Brain pericyte (primary cell): ENCODE measurements around the gene KCNJ10.

ENCODE experiments used
- DNase-seq: peaks from one replicate; pipeline ENCODE4 v3.0.0-alpha.2; 2012; ENCODE audit warnings: low read depth, low spot score

KCNJ10 gene

GRCh38 chr1:160099716-160100375 is 29.9 kb upstream of the KCNJ10 start:
- DNase-seq, result no peak

GRCh38 chr1:160098852-160099561 is 29.0 kb upstream of the KCNJ10 start:
- no peak for DNase-seq

- DNase-seq, result no peak
Observed at GRCh38 chr1:160097911-160098851, 28.2 kb upstream of the KCNJ10 start, which contains the start of gene IGSF8. Gene IGSF8 (minus strand): TSS chr1:160098619. CDS start chr1:160098472, 147 bp downstream.

- no peak for DNase-seq
Observed at GRCh38 chr1:160097151-160097910, 27.4 kb upstream of the KCNJ10 start.

GRCh38 chr1:160096274-160097116 is 26.5 kb upstream of the KCNJ10 start:
- DNase-seq, result no peak

GRCh38 chr1:160095382-160096105 is 25.6 kb upstream of the KCNJ10 start:
- DNase-seq, result no peak

- DNase-seq, result no peak
Observed at GRCh38 chr1:160094806-160095205, 24.8 kb upstream of the KCNJ10 start.

- DNase-seq, result no peak
Observed at GRCh38 chr1:160094291-160094625, 24.3 kb upstream of the KCNJ10 start.

- no peak for DNase-seq
Observed at GRCh38 chr1:160093624-160094290, 23.8 kb upstream of the KCNJ10 start.

GRCh38 chr1:160093069-160093395 is 23.1 kb upstream of the KCNJ10 start:
- DNase-seq, result no peak

- DNase-seq, result no peak
Observed at GRCh38 chr1:160092366-160093068, 22.6 kb upstream of the KCNJ10 start.

- no peak for DNase-seq
Observed at GRCh38 chr1:160091666-160092223, 21.8 kb upstream of the KCNJ10 start.

GRCh38 chr1:160090760-160091159 is 20.8 kb upstream of the KCNJ10 start:
- DNase-seq, result no peak

GRCh38 chr1:160089883-160090282 is 19.9 kb upstream of the KCNJ10 start:
- no peak for DNase-seq

- no peak for DNase-seq
Observed at GRCh38 chr1:160087118-160087662, 17.2 kb upstream of the KCNJ10 start.

- DNase-seq, result no peak
Observed at GRCh38 chr1:160086456-160086892, 16.5 kb upstream of the KCNJ10 start.

- no peak for DNase-seq
Observed at GRCh38 chr1:160085686-160086455, 15.9 kb upstream of the KCNJ10 start.
